H1 (cell line): Measurements from ENCODE around the gene EXD3. TPM values are rescaled to one million over a fixed set of nuclear protein-coding genes. Genes with fewer than 3 reads are reported as not detected.

Source experiments
- CTCF ChIA-PET: fragments of 300-600 bp; sonication (Branson Sonifier 250); formaldehyde crosslinking; loops from one replicate; lab custom pipeline; 2021; ENCODE audit not compliant: partially characterized antibody; lab: Charles Lee
- POLR2A ChIA-PET: fragments of 300-600 bp; sonication (Branson Sonifier 250); formaldehyde crosslinking; loops from one replicate; lab custom pipeline; 2021; ENCODE audit warnings: inconsistent platforms; ENCODE audit not compliant: partially characterized antibody; lab: Charles Lee
- DNase-seq, 2 experiments: peaks; one replicate each; pipeline versions ENCODE4 v3.0.0 to v3.0.0-alpha.2; 2010 to 2022; ENCODE audit warnings: low spot score in 2 of 2, low read depth in 1 of 2, mixed read lengths in 1 of 2
- FAIRE-seq: peaks from 2 replicates; lab custom pipeline; 2011; peaks lifted over from hg19 to GRCh38; lab: Jason Lieb, UNC
- H2AFZ ChIP-seq: 2 replicates; pipeline ENCODE4 v1.8.1; 2012; ENCODE audit warnings: low read length, inconsistent platforms
- H2AK5ac ChIP-seq: 2 replicates; pipeline ENCODE4 v1.6.1; 2013; ENCODE audit warnings: low read depth, low read length
- H2BK120ac ChIP-seq: replicated peaks from 2 replicates; pipeline ENCODE3; 2013; ENCODE audit warnings: low read depth, low read length, inconsistent platforms
- H2BK12ac ChIP-seq: 2 replicates; pipeline ENCODE4 v1.6.1; 2013; ENCODE audit warnings: low read depth, low read length
- H2BK15ac ChIP-seq: 2 replicates; pipeline ENCODE4 v1.6.1; 2013; ENCODE audit warnings: low read length
- H2BK20ac ChIP-seq: 2 replicates; pipeline ENCODE4 v1.6.1; 2013; ENCODE audit warnings: low read length
- H2BK5ac ChIP-seq: 2 replicates; pipeline ENCODE4 v1.6.1; 2013; ENCODE audit warnings: low read depth, low read length
- H3K14ac ChIP-seq: 2 replicates; pipeline ENCODE4 v1.6.1; 2013; ENCODE audit warnings: inconsistent platforms; ENCODE audit not compliant: insufficient read length
- H3K18ac ChIP-seq: 2 replicates; pipeline ENCODE4 v1.6.1; 2013; ENCODE audit warnings: low read length; ENCODE audit errors: extremely low read depth
- H3K23ac ChIP-seq: 2 replicates; pipeline ENCODE4 v1.6.1; 2013; ENCODE audit warnings: inconsistent platforms; ENCODE audit not compliant: insufficient read length
- H3K23me2 ChIP-seq: 2 replicates; pipeline ENCODE4 v1.6.1; 2013; ENCODE audit warnings: low read depth, low read length
- H3K27ac ChIP-seq: 2 replicates; pipeline ENCODE4 v1.6.1; 2011; ENCODE audit warnings: low read depth, low read length, inconsistent platforms
- H3K27me3 ChIP-seq, 4 experiments: replicated peaks in 1 of 4; 1 replicate in 1 of 4; 2 replicates in 3 of 4; pipeline versions ENCODE4 v1.6.1 to v1.8.1; 2011 to 2013; ENCODE audit warnings: low read length in 3 of 4, mild to moderate bottlenecking in 3 of 4, inconsistent platforms in 2 of 4, mixed read lengths in 2 of 4, moderate library complexity in 1 of 4; ENCODE audit not compliant: control insufficient read depth in 3 of 4, insufficient read depth in 3 of 4; ENCODE audit errors: extremely low read depth in 1 of 4
- H3K36me3 ChIP-seq, 4 experiments: 2 replicates each; pipeline versions ENCODE4 v1.6.1 to v1.8.1; 2011 to 2013; ENCODE audit warnings: mild to moderate bottlenecking in 4 of 4, low read length in 3 of 4, moderate library complexity in 2 of 4, control low read depth in 1 of 4, inconsistent platforms in 1 of 4; ENCODE audit not compliant: insufficient read depth in 4 of 4, control insufficient read depth in 2 of 4
- H3K4ac ChIP-seq: replicated peaks from 2 replicates; pipeline ENCODE3; 2013; ENCODE audit warnings: low read length, low read depth, mixed read lengths, inconsistent platforms; ENCODE audit not compliant: insufficient read length
- H3K4me1 ChIP-seq, 4 experiments: replicated peaks in 1 of 4; 1 replicate in 1 of 4; 2 replicates in 3 of 4; pipeline versions ENCODE4 v1.6.1 to v1.8.1; 2011 to 2013; ENCODE audit warnings: low read length in 3 of 4, inconsistent platforms in 2 of 4, mixed read lengths in 1 of 4; ENCODE audit not compliant: insufficient read depth in 4 of 4, control insufficient read depth in 3 of 4
- H3K4me2 ChIP-seq, 2 experiments: 2 replicates each; pipeline versions ENCODE4 v1.6.1 to v1.8.1; 2011 to 2013; ENCODE audit warnings: low read depth in 2 of 2, low read length in 2 of 2, control low read depth in 1 of 2, inconsistent platforms in 1 of 2, mild to moderate bottlenecking in 1 of 2; ENCODE audit not compliant: insufficient read depth in 1 of 2
- H3K4me3 ChIP-seq, 4 experiments: fragments of 200-600, 300-600 bp in 1 of 4; sonication (generic), shearing (Covaris generic), sonication (Bioruptor Twin) in 1 of 4; 2 replicates each; pipeline versions ENCODE4 v1.5.1 to v1.8.1; 2011 to 2016; ENCODE audit warnings: low read length in 4 of 4, low read depth in 3 of 4, control low read depth in 2 of 4, inconsistent platforms in 2 of 4, mild to moderate bottlenecking in 2 of 4, mixed read lengths in 1 of 4, moderate library complexity in 1 of 4; ENCODE audit not compliant: insufficient read depth in 2 of 4; ENCODE audit errors: extremely low read depth in 1 of 4
- H3K56ac ChIP-seq: replicated peaks from 2 replicates; pipeline ENCODE3; 2013; ENCODE audit warnings: low read depth, mild to moderate bottlenecking, mixed read lengths, low read length, inconsistent platforms; ENCODE audit not compliant: insufficient read length
- H3K79me1 ChIP-seq: 2 replicates; pipeline ENCODE4 v1.6.1; 2013; ENCODE audit warnings: low read depth, low read length, control low read depth
- H3K79me2 ChIP-seq, 2 experiments: 2 replicates each; pipeline versions ENCODE4 v1.6.1 to v1.8.1; 2012 to 2013; ENCODE audit warnings: low read length in 2 of 2, mild to moderate bottlenecking in 2 of 2, inconsistent platforms in 1 of 2; ENCODE audit not compliant: insufficient read depth in 2 of 2, control insufficient read depth in 1 of 2
- H3K9ac ChIP-seq, 4 experiments: replicated peaks in 1 of 4; 1 replicate in 1 of 4; 2 replicates in 3 of 4; pipeline versions ENCODE4 v1.6.1 to v1.8.1; 2011 to 2013; ENCODE audit warnings: low read depth in 3 of 4, low read length in 3 of 4, control low read depth in 2 of 4, mild to moderate bottlenecking in 2 of 4, moderate library complexity in 2 of 4, inconsistent platforms in 1 of 4; ENCODE audit errors: extremely low read depth in 1 of 4
- H3K9me3 ChIP-seq, 2 experiments: 2 replicates each; pipeline versions ENCODE4 v1.6.1 to v1.8.1; 2012 to 2013; ENCODE audit warnings: mild to moderate bottlenecking in 2 of 2, moderate library complexity in 2 of 2, control low read depth in 1 of 2, inconsistent platforms in 1 of 2, low read depth in 1 of 2, low read length in 1 of 2, mixed read lengths in 1 of 2; ENCODE audit not compliant: insufficient read depth in 2 of 2
- H4K20me1 ChIP-seq, 2 experiments: replicated peaks in 1 of 2; 2 replicates each; pipeline versions ENCODE3 to v1.8.1; 2011 to 2013; ENCODE audit warnings: inconsistent platforms in 2 of 2, low read length in 2 of 2, mild to moderate bottlenecking in 1 of 2; ENCODE audit not compliant: insufficient read depth in 2 of 2, control insufficient read depth in 1 of 2
- H4K5ac ChIP-seq: 2 replicates; pipeline ENCODE4 v1.6.1; 2013; ENCODE audit warnings: low read length, low read depth, mixed read lengths, inconsistent platforms; ENCODE audit not compliant: insufficient read length
- H4K8ac ChIP-seq: 2 replicates; pipeline ENCODE4 v1.8.0; 2013; ENCODE audit warnings: mild to moderate bottlenecking, moderate library complexity, low read length, inconsistent platforms; ENCODE audit not compliant: insufficient read depth; ENCODE audit errors: extremely low read depth
- H4K91ac ChIP-seq: replicated peaks from 2 replicates; pipeline ENCODE3; 2013; ENCODE audit warnings: low read length, mixed read lengths, inconsistent platforms; ENCODE audit not compliant: insufficient read length
- BRCA1 ChIP-seq: IDR thresholded peaks from 2 replicates; pipeline ENCODE4 v1.6.1; 2012; ENCODE audit warnings: low read depth, low read length, improper control_type of control experiment
- HDAC2 ChIP-seq, 2 experiments: fragments of 300-600 bp in 1 of 2; sonication (generic) in 1 of 2; IDR thresholded peaks; 2 replicates each; pipeline ENCODE4 v1.6.1; 2011 to 2012; ENCODE audit warnings: low read depth in 2 of 2, low read length in 2 of 2, mild to moderate bottlenecking in 2 of 2, moderate library complexity in 2 of 2, borderline replicate concordance in 1 of 2, inconsistent platforms in 1 of 2
- MAFK ChIP-seq: IDR thresholded peaks from 2 replicates; pipeline ENCODE4 v1.6.1; 2012; ENCODE audit warnings: low read depth, mild to moderate bottlenecking, improper control_type of control experiment, low read length
- POLR2A ChIP-seq, 2 experiments: IDR thresholded peaks; 1 replicate in 1 of 2; 2 replicates in 1 of 2; pipeline ENCODE4 v1.6.1; 2011; ENCODE audit warnings: low read depth in 2 of 2, low read length in 2 of 2, mild to moderate bottlenecking in 2 of 2; ENCODE audit errors: control extremely low read depth in 1 of 2
- RXRA ChIP-seq: IDR thresholded peaks from 2 replicates; pipeline ENCODE4 v1.6.1; 2011; ENCODE audit warnings: low read depth, mild to moderate bottlenecking, low read length, moderate library complexity; ENCODE audit not compliant: insufficient read depth
- SIRT6 ChIP-seq: IDR thresholded peaks from one replicate; pipeline ENCODE4 v1.7.1; 2012; ENCODE audit warnings: low read length, inconsistent platforms
- SRF ChIP-seq: IDR thresholded peaks from 2 replicates; pipeline ENCODE4 v1.6.1; 2011; ENCODE audit warnings: mild to moderate bottlenecking, low read depth, low read length, moderate library complexity
- SUZ12 ChIP-seq: fragments of 200-600 bp; sonication (generic); IDR thresholded peaks from 2 replicates; pipeline ENCODE4 v1.6.1; 2012; ENCODE audit warnings: mild to moderate bottlenecking, inconsistent platforms, low read length, moderate library complexity, mixed read lengths
- TAF1 ChIP-seq: IDR thresholded peaks from 2 replicates; pipeline ENCODE4 v1.6.1; 2011; ENCODE audit warnings: mild to moderate bottlenecking, low read depth, low read length
- TBP ChIP-seq: IDR thresholded peaks from 2 replicates; pipeline ENCODE4 v1.6.1; 2011; ENCODE audit warnings: low read depth, low read length, improper control_type of control experiment
- YY1 ChIP-seq: IDR thresholded peaks from 2 replicates; pipeline ENCODE4 v1.6.1; 2011; ENCODE audit warnings: low read depth, mild to moderate bottlenecking, low read length
- ZNF274 ChIP-seq: IDR thresholded peaks from 2 replicates; pipeline ENCODE4 v1.7.0; 2012; ENCODE audit warnings: low read length, borderline replicate concordance; ENCODE audit errors: extremely low read depth
- WGBS, 2 experiments: shearing (Covaris generic) in 1 of 2; methylation state at CpG; one replicate each; pipeline versions ENCODE4 v1.1.6 to v1.1.7; 2013 to 2015; ENCODE audit warnings: low lambda C conversion rate in 2 of 2, mixed read lengths in 2 of 2, inconsistent platforms in 1 of 2, low coverage in 1 of 2, missing lambda C conversion rate in 1 of 2; ENCODE audit not compliant: insufficient replicate concordance in 2 of 2, insufficient coverage in 1 of 2, insufficient read length in 1 of 2; ENCODE audit errors: extremely low coverage in 1 of 2, missing lambda C conversion rate in 1 of 2; 5-methylcytosine and 5-hydroxymethylcytosine counted together
- polyA plus RNA-seq, 7 experiments: library from polyadenylated mRNA; depleted of rRNA in 3 of 7; stranded (reverse) in 5 of 7; unstranded in 2 of 7; fragments of >200 nt in 5 of 7; fragments of 200-250 nt in 2 of 7; gene quantifications; 1 replicate in 5 of 7; 2 replicates in 1 of 7; 4 replicates in 1 of 7; pipeline versions ENCODE4 v1.2.1 to v1.2.3, GENCODE V29; 2011 to 2013; ENCODE audit warnings: missing spikeins in 2 of 7, mixed read lengths in 2 of 7
- total RNA-seq: library from RNA; stranded (reverse); fragmentation: NEBNext Ultra II Directional; extraction: Animal tissue kit (Norgen Biotek cat#: 25700); gene quantifications from 2 replicates; pipeline ENCODE4 v1.2.1, GENCODE V29; 2021
- TF ChIP-seq, protein P1 (sequence below): IDR thresholded peaks from 2 replicates; pipeline ENCODE4 v1.6.1; 2012; ENCODE audit warnings: inconsistent platforms

The EXD3 gene
- total and polyA plus RNA-seq, 2 of the 8 experiments (the other 6 are each of a cell fraction or from before 2014, with no cell fraction given): 7.2 to 9.4 TPM

DNA sequence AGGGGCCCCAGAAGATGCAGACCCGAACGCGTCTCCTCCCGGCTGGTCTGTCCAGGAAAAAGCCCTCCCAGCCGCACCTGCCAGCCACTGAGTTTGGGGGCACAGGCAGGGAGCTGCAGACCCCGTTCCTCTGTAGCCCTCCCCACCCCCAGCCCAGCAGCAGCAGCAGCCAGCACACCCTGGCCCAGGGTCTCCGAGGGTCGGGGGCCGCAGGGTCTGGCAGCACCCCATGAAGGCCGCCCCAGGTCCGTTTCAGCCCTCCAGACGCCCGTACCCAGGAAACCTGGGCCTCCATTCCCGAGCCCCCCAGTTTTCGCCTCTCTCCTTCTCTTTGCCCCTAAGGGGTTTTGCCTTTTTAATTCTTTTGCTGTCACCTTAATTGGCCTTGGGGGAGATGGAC is 19.7 kb downstream of the EXD3 start:
- Histone ChIP-seq H3K9me3 (no peaks in the 10 kb centered on the region; a peak in 1 of 4 replicates), H3K4me1 (peaks cover 0 to 4% (median 2%) of the 10 kb centered on the region in 4 experiments; a peak in 6 of 7 replicates), H2BK15ac (no peak overlapping the region), H3K27me3 (peaks cover 0 to 3% (median under 1%) of the 10 kb centered on the region in 4 experiments; a peak in 2 of 7 replicates), H3K14ac (no peak overlapping the region), H2BK120ac (no peak overlapping the region), H3K79me1 (0 out of 2 replicates have a peak, but pooled peaks cover 2% of the 10 kb centered on the region), H2AFZ (no peak overlapping the region), H4K91ac (no peak overlapping the region), H2AK5ac (no peak overlapping the region), H3K36me3 (no peaks in the 10 kb centered on the region), H3K23ac (no peak overlapping the region), H4K20me1 (peaks cover 0 to 6% of the 10 kb centered on the region in 2 experiments), H3K79me2 (no peaks in the 10 kb centered on the region), H4K8ac (no peak overlapping the region), H3K4ac (no peak overlapping the region), H3K18ac (no peak overlapping the region), H2BK5ac (no peak overlapping the region), H3K56ac (no peak overlapping the region), H3K23me2 (peaks cover 6% of the 10 kb centered on the region; the same call in 1 of the 2 replicates), H3K4me2 (no peak overlapping the region), H2BK12ac (no peak overlapping the region), H3K4me3 (no peak overlapping the region), H4K5ac (no peak overlapping the region), H2BK20ac (no peak overlapping the region), H3K27ac (no peak overlapping the region), H3K9ac (no peak overlapping the region)
- ChIA-PET CTCF (interaction anchor here (1.2 to 1.4 kb wide), 2 partner anchors 11 to 100 kb away, joined by 3 to 4 read pairs; no protein-coding TSS in a partner anchor), POLR2A (no interaction called here)
- 85% methylated on average over 6 of the region's 15 CpGs; no CpG with 5 or more reads in 1 of the 2 experiments for WGBS, 2 experiments
- DNase-seq (no peak), FAIRE-seq (no peak)
- TF ChIP-seq SRF: no peak
- TF ChIP-seq ZNF274: no peak
- no peak for TF ChIP-seq MAFK
- TF ChIP-seq, protein P1, sequence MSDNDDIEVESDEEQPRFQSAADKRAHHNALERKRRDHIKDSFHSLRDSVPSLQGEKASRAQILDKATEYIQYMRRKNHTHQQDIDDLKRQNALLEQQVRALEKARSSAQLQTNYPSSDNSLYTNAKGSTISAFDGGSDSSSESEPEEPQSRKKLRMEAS: no peak
- TF ChIP-seq BRCA1: no peak
- no peak for TF ChIP-seq POLR2A (IDR thresholded peaks at IDR 0.05; ENCODE audit: control extremely low read depth in 1 of 2, low read depth in 2 of 2, low read length in 2 of 2)
- TF ChIP-seq RXRA: no peak
- TF ChIP-seq SUZ12: no peak
- TF ChIP-seq TAF1: no peak
- TF ChIP-seq SIRT6: no peak
- TF ChIP-seq TBP: no peak
- TF ChIP-seq YY1: no peak
- no peak for TF ChIP-seq HDAC2 (IDR thresholded peaks at IDR 0.05; ENCODE audit: borderline replicate concordance in 1 of 2, low read depth in 2 of 2, low read length in 2 of 2)
